H1 (cell line): ENCODE results near the gene ADCY2. TPM values are rescaled to one million over a fixed set of nuclear protein-coding genes. Genes with fewer than 3 reads are reported as not detected.

ENCODE experiments used
- CTCF ChIA-PET: fragments of 300-600 bp; sonication (Branson Sonifier 250); formaldehyde crosslinking; loops from one replicate; lab custom pipeline; 2021; ENCODE audit not compliant: partially characterized antibody; lab: Charles Lee
- POLR2A ChIA-PET: fragments of 300-600 bp; sonication (Branson Sonifier 250); formaldehyde crosslinking; loops from one replicate; lab custom pipeline; 2021; ENCODE audit warnings: inconsistent platforms; ENCODE audit not compliant: partially characterized antibody; lab: Charles Lee
- DNase-seq, 2 experiments: peaks; one replicate each; pipeline versions ENCODE4 v3.0.0 to v3.0.0-alpha.2; 2010 to 2022; ENCODE audit warnings: low spot score in 2 of 2, low read depth in 1 of 2, mixed read lengths in 1 of 2
- FAIRE-seq: peaks from 2 replicates; lab custom pipeline; 2011; peaks lifted over from hg19 to GRCh38; lab: Jason Lieb, UNC
- H2AFZ ChIP-seq: 2 replicates; pipeline ENCODE4 v1.8.1; 2012; ENCODE audit warnings: low read length, inconsistent platforms
- H2AK5ac ChIP-seq: 2 replicates; pipeline ENCODE4 v1.6.1; 2013; ENCODE audit warnings: low read depth, low read length
- H2BK120ac ChIP-seq: replicated peaks from 2 replicates; pipeline ENCODE3; 2013; ENCODE audit warnings: low read depth, low read length, inconsistent platforms
- H2BK12ac ChIP-seq: 2 replicates; pipeline ENCODE4 v1.6.1; 2013; ENCODE audit warnings: low read depth, low read length
- H2BK15ac ChIP-seq: 2 replicates; pipeline ENCODE4 v1.6.1; 2013; ENCODE audit warnings: low read length
- H2BK20ac ChIP-seq: 2 replicates; pipeline ENCODE4 v1.6.1; 2013; ENCODE audit warnings: low read length
- H2BK5ac ChIP-seq: 2 replicates; pipeline ENCODE4 v1.6.1; 2013; ENCODE audit warnings: low read depth, low read length
- H3K14ac ChIP-seq: 2 replicates; pipeline ENCODE4 v1.6.1; 2013; ENCODE audit warnings: inconsistent platforms; ENCODE audit not compliant: insufficient read length
- H3K18ac ChIP-seq: 2 replicates; pipeline ENCODE4 v1.6.1; 2013; ENCODE audit warnings: low read length; ENCODE audit errors: extremely low read depth
- H3K23ac ChIP-seq: 2 replicates; pipeline ENCODE4 v1.6.1; 2013; ENCODE audit warnings: inconsistent platforms; ENCODE audit not compliant: insufficient read length
- H3K23me2 ChIP-seq: 2 replicates; pipeline ENCODE4 v1.6.1; 2013; ENCODE audit warnings: low read depth, low read length
- H3K27ac ChIP-seq: 2 replicates; pipeline ENCODE4 v1.6.1; 2011; ENCODE audit warnings: low read depth, low read length, inconsistent platforms
- H3K27me3 ChIP-seq, 4 experiments: replicated peaks in 1 of 4; 1 replicate in 1 of 4; 2 replicates in 3 of 4; pipeline versions ENCODE4 v1.6.1 to v1.8.1; 2011 to 2013; ENCODE audit warnings: low read length in 3 of 4, mild to moderate bottlenecking in 3 of 4, inconsistent platforms in 2 of 4, mixed read lengths in 2 of 4, moderate library complexity in 1 of 4; ENCODE audit not compliant: control insufficient read depth in 3 of 4, insufficient read depth in 3 of 4; ENCODE audit errors: extremely low read depth in 1 of 4
- H3K36me3 ChIP-seq, 4 experiments: 2 replicates each; pipeline versions ENCODE4 v1.6.1 to v1.8.1; 2011 to 2013; ENCODE audit warnings: mild to moderate bottlenecking in 4 of 4, low read length in 3 of 4, moderate library complexity in 2 of 4, control low read depth in 1 of 4, inconsistent platforms in 1 of 4; ENCODE audit not compliant: insufficient read depth in 4 of 4, control insufficient read depth in 2 of 4
- H3K4ac ChIP-seq: replicated peaks from 2 replicates; pipeline ENCODE3; 2013; ENCODE audit warnings: low read length, low read depth, mixed read lengths, inconsistent platforms; ENCODE audit not compliant: insufficient read length
- H3K4me1 ChIP-seq, 4 experiments: replicated peaks in 1 of 4; 1 replicate in 1 of 4; 2 replicates in 3 of 4; pipeline versions ENCODE4 v1.6.1 to v1.8.1; 2011 to 2013; ENCODE audit warnings: low read length in 3 of 4, inconsistent platforms in 2 of 4, mixed read lengths in 1 of 4; ENCODE audit not compliant: insufficient read depth in 4 of 4, control insufficient read depth in 3 of 4
- H3K4me2 ChIP-seq, 2 experiments: 2 replicates each; pipeline versions ENCODE4 v1.6.1 to v1.8.1; 2011 to 2013; ENCODE audit warnings: low read depth in 2 of 2, low read length in 2 of 2, control low read depth in 1 of 2, inconsistent platforms in 1 of 2, mild to moderate bottlenecking in 1 of 2; ENCODE audit not compliant: insufficient read depth in 1 of 2
- H3K4me3 ChIP-seq, 4 experiments: fragments of 200-600, 300-600 bp in 1 of 4; sonication (generic), shearing (Covaris generic), sonication (Bioruptor Twin) in 1 of 4; 2 replicates each; pipeline versions ENCODE4 v1.5.1 to v1.8.1; 2011 to 2016; ENCODE audit warnings: low read length in 4 of 4, low read depth in 3 of 4, control low read depth in 2 of 4, inconsistent platforms in 2 of 4, mild to moderate bottlenecking in 2 of 4, mixed read lengths in 1 of 4, moderate library complexity in 1 of 4; ENCODE audit not compliant: insufficient read depth in 2 of 4; ENCODE audit errors: extremely low read depth in 1 of 4
- H3K56ac ChIP-seq: replicated peaks from 2 replicates; pipeline ENCODE3; 2013; ENCODE audit warnings: low read depth, mild to moderate bottlenecking, mixed read lengths, low read length, inconsistent platforms; ENCODE audit not compliant: insufficient read length
- H3K79me1 ChIP-seq: 2 replicates; pipeline ENCODE4 v1.6.1; 2013; ENCODE audit warnings: low read depth, low read length, control low read depth
- H3K79me2 ChIP-seq, 2 experiments: 2 replicates each; pipeline versions ENCODE4 v1.6.1 to v1.8.1; 2012 to 2013; ENCODE audit warnings: low read length in 2 of 2, mild to moderate bottlenecking in 2 of 2, inconsistent platforms in 1 of 2; ENCODE audit not compliant: insufficient read depth in 2 of 2, control insufficient read depth in 1 of 2
- H3K9ac ChIP-seq, 4 experiments: replicated peaks in 1 of 4; 1 replicate in 1 of 4; 2 replicates in 3 of 4; pipeline versions ENCODE4 v1.6.1 to v1.8.1; 2011 to 2013; ENCODE audit warnings: low read depth in 3 of 4, low read length in 3 of 4, control low read depth in 2 of 4, mild to moderate bottlenecking in 2 of 4, moderate library complexity in 2 of 4, inconsistent platforms in 1 of 4; ENCODE audit errors: extremely low read depth in 1 of 4
- H3K9me3 ChIP-seq, 2 experiments: 2 replicates each; pipeline versions ENCODE4 v1.6.1 to v1.8.1; 2012 to 2013; ENCODE audit warnings: mild to moderate bottlenecking in 2 of 2, moderate library complexity in 2 of 2, control low read depth in 1 of 2, inconsistent platforms in 1 of 2, low read depth in 1 of 2, low read length in 1 of 2, mixed read lengths in 1 of 2; ENCODE audit not compliant: insufficient read depth in 2 of 2
- H4K20me1 ChIP-seq, 2 experiments: replicated peaks in 1 of 2; 2 replicates each; pipeline versions ENCODE3 to v1.8.1; 2011 to 2013; ENCODE audit warnings: inconsistent platforms in 2 of 2, low read length in 2 of 2, mild to moderate bottlenecking in 1 of 2; ENCODE audit not compliant: insufficient read depth in 2 of 2, control insufficient read depth in 1 of 2
- H4K5ac ChIP-seq: 2 replicates; pipeline ENCODE4 v1.6.1; 2013; ENCODE audit warnings: low read length, low read depth, mixed read lengths, inconsistent platforms; ENCODE audit not compliant: insufficient read length
- H4K8ac ChIP-seq: 2 replicates; pipeline ENCODE4 v1.8.0; 2013; ENCODE audit warnings: mild to moderate bottlenecking, moderate library complexity, low read length, inconsistent platforms; ENCODE audit not compliant: insufficient read depth; ENCODE audit errors: extremely low read depth
- H4K91ac ChIP-seq: replicated peaks from 2 replicates; pipeline ENCODE3; 2013; ENCODE audit warnings: low read length, mixed read lengths, inconsistent platforms; ENCODE audit not compliant: insufficient read length
- JUN ChIP-seq: IDR thresholded peaks from 2 replicates; pipeline ENCODE4 v1.6.1; 2011; ENCODE audit warnings: low read depth, mild to moderate bottlenecking, improper control_type of control experiment, low read length
- POU5F1 ChIP-seq: IDR thresholded peaks from 2 replicates; pipeline ENCODE4 v1.6.1; 2011; ENCODE audit warnings: low read depth, mild to moderate bottlenecking, low read length, moderate library complexity
- TAF7 ChIP-seq: optimal IDR thresholded peaks from 2 replicates; pipeline ENCODE3; 2011; ENCODE audit warnings: low read depth, mild to moderate bottlenecking, inconsistent platforms, low read length, moderate library complexity, borderline replicate concordance
- WGBS, 2 experiments: shearing (Covaris generic) in 1 of 2; methylation state at CpG; one replicate each; pipeline versions ENCODE4 v1.1.6 to v1.1.7; 2013 to 2015; ENCODE audit warnings: low lambda C conversion rate in 2 of 2, mixed read lengths in 2 of 2, inconsistent platforms in 1 of 2, low coverage in 1 of 2, missing lambda C conversion rate in 1 of 2; ENCODE audit not compliant: insufficient replicate concordance in 2 of 2, insufficient coverage in 1 of 2, insufficient read length in 1 of 2; ENCODE audit errors: extremely low coverage in 1 of 2, missing lambda C conversion rate in 1 of 2; 5-methylcytosine and 5-hydroxymethylcytosine counted together
- polyA plus RNA-seq, 7 experiments: library from polyadenylated mRNA; depleted of rRNA in 3 of 7; stranded (reverse) in 5 of 7; unstranded in 2 of 7; fragments of >200 nt in 5 of 7; fragments of 200-250 nt in 2 of 7; gene quantifications; 1 replicate in 5 of 7; 2 replicates in 1 of 7; 4 replicates in 1 of 7; pipeline versions ENCODE4 v1.2.1 to v1.2.3, GENCODE V29; 2011 to 2013; ENCODE audit warnings: missing spikeins in 2 of 7, mixed read lengths in 2 of 7
- total RNA-seq: library from RNA; stranded (reverse); fragmentation: NEBNext Ultra II Directional; extraction: Animal tissue kit (Norgen Biotek cat#: 25700); gene quantifications from 2 replicates; pipeline ENCODE4 v1.2.1, GENCODE V29; 2021

Gene ADCY2
- total and polyA plus RNA-seq, 2 of the 8 experiments (the other 6 are each of a cell fraction or from before 2014, with no cell fraction given): 35.8 to 122 TPM

GRCh38 chr5:7664208-7664607 lies 268.3 kb downstream of the ADCY2 start:
- TF ChIP-seq POU5F1 (no peak), JUN (no peak), TAF7 (no peak)
- POLR2A ChIA-PET: no interaction called here
- no peak overlapping the region for H2BK15ac ChIP-seq

More at GRCh38 chr5:7664208-7664607, 268.3 kb downstream of the ADCY2 start:
- no peak overlapping the region for H3K14ac ChIP-seq
- no peak overlapping the region for H3K4me3 ChIP-seq
- no peaks in the 10 kb centered on the region; a peak in 1 of 8 replicates for H3K36me3 ChIP-seq
- no peaks in the 10 kb centered on the region for H3K23me2 ChIP-seq
- peak overlapping the region in 1 of 2 experiments; percentile 49; a peak in 1 of 4 replicates for H3K4me2 ChIP-seq
- no peak for DNase-seq
- no peaks in the 10 kb centered on the region for H3K79me1 ChIP-seq
- WGBS, 2 experiments: 83 to 100% methylated on average over 1 to 2 of the region's 2 CpGs
- no peak overlapping the region for H3K9ac ChIP-seq
- H2AFZ ChIP-seq: no peak overlapping the region
- no peak overlapping the region; the same call in 1 of the 2 replicates for H2AK5ac ChIP-seq
- H3K18ac ChIP-seq: no peak overlapping the region
- H2BK12ac ChIP-seq: peak overlapping the region; percentile 71; the same call in 1 of the 2 replicates
- no peak overlapping the region; the same call in 1 of the 2 replicates for H2BK5ac ChIP-seq
- H3K4me1 ChIP-seq: peaks cover 0 to 12% (median 6%) of the 10 kb centered on the region in 4 experiments; a peak in 5 of 7 replicates
- no peak overlapping the region for H2BK120ac ChIP-seq
- no peak overlapping the region for H3K56ac ChIP-seq
- no peak overlapping the region for H3K27ac ChIP-seq
- FAIRE-seq: no peak
- no peak overlapping the region for H2BK20ac ChIP-seq
- no peak overlapping the region for H4K91ac ChIP-seq
- H4K8ac ChIP-seq: no peak overlapping the region
- CTCF ChIA-PET: interaction anchor here (1.6 to 12.2 kb wide), 2 partner anchors 15 to 22 kb away, joined by 5 to 84 read pairs; no protein-coding TSS in a partner anchor
- no peaks in the 10 kb centered on the region for H3K9me3 ChIP-seq
- no peak overlapping the region for H4K5ac ChIP-seq
- no peak overlapping the region for H3K23ac ChIP-seq
- no peaks in the 10 kb centered on the region for H4K20me1 ChIP-seq
- H3K4ac ChIP-seq: no peak overlapping the region
- H3K27me3 ChIP-seq: no peaks in the 10 kb centered on the region
- no peaks in the 10 kb centered on the region for H3K79me2 ChIP-seq
